ENCODE results near the gene NFKB2. TPM values are rescaled to one million over a fixed set of nuclear protein-coding genes. Genes with fewer than 3 reads are reported as not detected.

NFKB2 gene
- total RNA-seq, 1 donor from 2014 or later = 4.0 TPM

- Histone ChIP-seq H3K4me2 (no peak overlapping the region), H3K27me3 (peaks cover 26% of the 10 kb centered on the region), H3K4me1 (no peaks in the 10 kb centered on the region), H3F3A (ENCODE audit: low read depth) (peaks cover 3% of the 10 kb centered on the region), H3K9ac (no peak overlapping the region), H3K36me3 (no peaks in the 10 kb centered on the region), H3K79me2 (ENCODE audit: low read depth) (no peaks in the 10 kb centered on the region), H3K4me3 (no peak overlapping the region), H3K9me3 (ENCODE audit: low read depth) (no peaks in the 10 kb centered on the region), H4K20me1 (ENCODE audit: low read depth) (no peaks in the 10 kb centered on the region), H3K27ac (no peak overlapping the region), H2AFZ (replicated peaks) (no peak overlapping the region)
- Mint-ChIP-seq H3K4me3 (no peak overlapping the region), H3K36me3 (peaks cover 20% of the 10 kb centered on the region), H3K9me3 (no peaks in the 10 kb centered on the region), H3K4me1 (no peaks in the 10 kb centered on the region), H3K27ac (no peak overlapping the region), H3K27me3 (ENCODE audit: insufficient read depth, low read depth) (peaks cover 2% of the 10 kb centered on the region)
- TF ChIP-seq EZH2phosphoT487 (IDR thresholded peaks at IDR 0.05) (no peak), CTCF (IDR thresholded peaks at IDR 0.05) (no peak), EZH2 (IDR thresholded peaks at IDR 0.05) (no peak)
- no peak for DNase-seq (ENCODE audit: low spot score)
Observed at GRCh38 chr10:102381983-102382382, 13.5 kb upstream of the NFKB2 start.

- H3K27ac Mint-ChIP-seq = no peak overlapping the region
- Histone ChIP-seq H3K36me3 (no peaks in the 10 kb centered on the region), H3K4me3 (no peak overlapping the region), H3K4me2 (no peak overlapping the region), H3K4me1 (no peaks in the 10 kb centered on the region), H2AFZ (replicated peaks) (no peak overlapping the region), H3F3A (ENCODE audit: low read depth) (peaks cover 4% of the 10 kb centered on the region), H3K79me2 (ENCODE audit: low read depth) (no peaks in the 10 kb centered on the region), H4K20me1 (ENCODE audit: low read depth) (no peaks in the 10 kb centered on the region), H3K27ac (no peak overlapping the region), H3K27me3 (peaks cover 35% of the 10 kb centered on the region), H3K9ac (no peak overlapping the region), H3K9me3 (ENCODE audit: low read depth) (no peaks in the 10 kb centered on the region)
- no peaks in the 10 kb centered on the region for H3K9me3 Mint-ChIP-seq
- DNase-seq (ENCODE audit: low spot score) = no peak
- peaks cover 2% of the 10 kb centered on the region for H3K27me3 Mint-ChIP-seq (ENCODE audit: insufficient read depth, low read depth)
- H3K4me3 Mint-ChIP-seq = no peak overlapping the region
- TF ChIP-seq EZH2 (IDR thresholded peaks at IDR 0.05) (no peak), CTCF (IDR thresholded peaks at IDR 0.05) (no peak), EZH2phosphoT487 (IDR thresholded peaks at IDR 0.05) (no peak)
- H3K4me1 Mint-ChIP-seq = no peaks in the 10 kb centered on the region
- H3K36me3 Mint-ChIP-seq = peaks cover 20% of the 10 kb centered on the region
Observed at GRCh38 chr10:102382871-102383270, 12.6 kb upstream of the NFKB2 start.

- H3K27ac ChIP-seq = no peak overlapping the region
- H3K4me3 ChIP-seq = no peak overlapping the region
- no peaks in the 10 kb centered on the region for H3K36me3 ChIP-seq
- no peak overlapping the region for H2AFZ ChIP-seq (replicated peaks)
- H3K27me3 Mint-ChIP-seq (ENCODE audit: insufficient read depth, low read depth) = peaks cover 2% of the 10 kb centered on the region
- peaks cover 8% of the 10 kb centered on the region for H3F3A ChIP-seq (ENCODE audit: low read depth)
- no peaks in the 10 kb centered on the region for H3K9me3 Mint-ChIP-seq
- peak; percentile 67 for TF ChIP-seq CTCF (IDR thresholded peaks at IDR 0.05)
- TF ChIP-seq EZH2 (IDR thresholded peaks at IDR 0.05) = no peak
- H3K9ac ChIP-seq = no peak overlapping the region
- peaks cover 3% of the 10 kb centered on the region for H4K20me1 ChIP-seq (ENCODE audit: low read depth)
- H3K27ac Mint-ChIP-seq = no peak overlapping the region
- DNase-seq (ENCODE audit: low spot score) = peak; percentile 70
- H3K79me2 ChIP-seq (ENCODE audit: low read depth) = no peaks in the 10 kb centered on the region
- H3K4me2 ChIP-seq = no peak overlapping the region
- no peaks in the 10 kb centered on the region for H3K9me3 ChIP-seq (ENCODE audit: low read depth)
- H3K4me1 ChIP-seq = no peaks in the 10 kb centered on the region
- H3K36me3 Mint-ChIP-seq = peaks cover 18% of the 10 kb centered on the region
- H3K4me3 Mint-ChIP-seq = no peak overlapping the region
- H3K27me3 ChIP-seq = peaks cover 44% of the 10 kb centered on the region
- H3K4me1 Mint-ChIP-seq = peaks cover 3% of the 10 kb centered on the region
Observed at GRCh38 chr10:102384053-102384452, 11.5 kb upstream of the NFKB2 start.
